ENCODE results near the gene DNAH10. TPM values are rescaled to one million over a fixed set of nuclear protein-coding genes. Genes with fewer than 3 reads are reported as not detected.

Gene DNAH10
- total RNA-seq, 2 experiments from 2014 or later, result 0.38 to 0.43 TPM

DNA sequence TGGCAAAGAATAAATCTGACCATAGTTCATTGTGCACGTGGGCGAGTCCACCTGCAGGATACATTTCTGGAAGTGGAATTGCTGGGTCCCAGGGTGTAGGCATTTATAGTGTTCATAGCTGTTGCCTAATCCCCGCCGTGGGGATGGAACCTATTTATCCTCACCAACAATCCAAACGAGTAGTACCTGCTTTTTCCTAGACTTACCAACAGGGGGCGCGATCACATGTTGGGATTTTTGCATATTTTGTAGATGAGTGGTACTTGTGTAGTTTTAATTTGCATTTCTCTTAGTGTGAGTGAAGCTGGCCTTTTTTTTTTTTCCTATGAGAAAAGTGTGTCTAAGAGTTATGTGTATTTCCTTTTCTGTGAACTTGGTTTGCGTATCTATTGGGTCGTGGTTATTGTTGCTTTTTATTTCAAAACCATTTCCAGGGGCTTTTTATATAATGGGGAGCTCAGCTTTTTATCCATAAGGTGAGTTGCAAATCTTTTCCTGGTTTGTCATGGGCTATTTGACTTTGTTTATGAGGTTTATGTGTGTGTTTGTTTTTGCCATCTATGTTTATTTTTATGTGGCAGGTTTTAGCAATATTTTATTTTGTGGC, 143.3 kb downstream of the DNAH10 start:
- intact Hi-C loops (cut with micrococcal nuclease), result loop anchor here (2.0 kb wide), 1 partner anchor 77 kb away; no protein-coding TSS in a partner anchor
- CTCF ChIA-PET, result interaction anchor here (0.7 to 4.2 kb wide), 34 partner anchors 8 to 622 kb away, joined by 3 to 69 read pairs (median 4); partner anchors contain the start of gene CCDC92
- H3K36me3 Mint-ChIP-seq (ENCODE audit: low read depth), result no peaks in the 10 kb centered on the region
- POLR2A ChIA-PET, result interaction anchor here (0.6 kb wide), 1 partner anchor 78 kb away, joined by 3 read pairs; no protein-coding TSS in a partner anchor
- H3K27ac Mint-ChIP-seq, result no peak overlapping the region
- H3K27me3 Mint-ChIP-seq, result peaks cover 2% of the 10 kb centered on the region
- no peaks in the 10 kb centered on the region for H3K9me3 Mint-ChIP-seq
- no peak overlapping the region for H3K4me3 Mint-ChIP-seq
- DNase-seq (peak; percentile 76), ATAC-seq (peak; percentile 63)
- peak; percentile 83 for TF ChIP-seq CTCF (IDR thresholded peaks at IDR 0.05)
- peaks cover 13% of the 10 kb centered on the region for H3K4me1 Mint-ChIP-seq (ENCODE audit: low read depth)

GRCh38 chr12:123906711-123907420, 144.8 kb downstream of the DNAH10 start:
- peaks cover 10% of the 10 kb centered on the region for H3K4me1 Mint-ChIP-seq (ENCODE audit: low read depth)
- H3K27ac Mint-ChIP-seq, result no peak overlapping the region
- intact Hi-C loops (cut with micrococcal nuclease), result no loop called here
- no peak for DNase-seq
- H3K9me3 Mint-ChIP-seq, result no peaks in the 10 kb centered on the region
- H3K36me3 Mint-ChIP-seq (ENCODE audit: low read depth), result no peaks in the 10 kb centered on the region
- H3K4me3 Mint-ChIP-seq, result no peak overlapping the region
- POLR2A ChIA-PET, result no interaction called here
- no peak for TF ChIP-seq CTCF (IDR thresholded peaks at IDR 0.05)
- peaks cover 2% of the 10 kb centered on the region for H3K27me3 Mint-ChIP-seq
- CTCF ChIA-PET, result interaction anchor here (1.3 to 4.2 kb wide), 5 partner anchors 18 to 620 kb away, joined by 3 to 69 read pairs (median 5); partner anchors contain the start of gene CCDC92
- no peak for ATAC-seq

DNA sequence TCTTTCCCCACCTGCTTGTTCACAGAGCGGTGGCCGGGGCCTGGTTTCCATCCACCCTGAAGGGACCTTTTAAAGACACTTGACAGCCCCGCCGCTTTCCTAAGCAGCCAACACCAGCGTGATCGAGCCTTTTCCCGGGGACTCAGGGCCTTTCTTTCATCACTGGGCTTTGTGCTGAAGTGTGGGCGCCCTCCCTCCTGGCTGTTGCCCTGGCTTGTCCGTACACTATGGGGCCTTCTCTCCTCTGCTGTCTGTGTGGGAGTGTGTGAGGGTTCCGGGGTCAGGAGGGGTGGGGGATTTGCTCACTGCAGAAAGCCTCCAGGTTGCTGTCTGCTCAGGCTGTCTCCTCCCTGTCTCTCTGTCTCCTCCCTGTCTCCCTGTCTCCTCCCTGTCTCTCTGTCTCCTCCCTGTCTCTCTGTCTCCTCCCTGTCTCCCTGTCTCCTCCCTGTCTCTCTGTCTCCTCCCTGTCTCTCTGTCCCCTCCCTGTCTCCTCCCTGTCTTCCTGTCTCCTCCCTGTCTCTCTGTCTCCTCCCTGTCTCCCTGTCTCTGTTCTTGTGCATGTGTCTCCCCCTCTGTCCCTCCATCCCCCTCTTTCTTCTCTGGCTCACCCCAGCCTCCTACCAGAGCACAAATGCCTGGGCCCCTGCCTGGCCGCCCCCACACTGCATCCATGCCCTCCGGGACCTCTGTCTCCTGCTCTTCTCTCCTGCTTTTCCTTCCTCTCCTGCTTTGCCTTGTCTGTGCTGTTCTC, 145.8 kb downstream of the DNAH10 start:
- Mint-ChIP-seq H3K27me3 (peaks cover 2% of the 10 kb centered on the region), H3K9me3 (no peaks in the 10 kb centered on the region), H3K36me3 (ENCODE audit: low read depth) (no peaks in the 10 kb centered on the region), H3K4me1 (ENCODE audit: low read depth) (peaks cover 10% of the 10 kb centered on the region), H3K4me3 (no peak overlapping the region), H3K27ac (no peak overlapping the region)
- ChIA-PET CTCF (no interaction called here), POLR2A (interaction anchor here (1.0 kb wide), 1 partner anchor 54 kb away, joined by 4 read pairs; no protein-coding TSS in a partner anchor)
- DNase-seq (no peak), ATAC-seq (no peak)
- intact Hi-C loops (cut with micrococcal nuclease), result no loop called here
- no peak for TF ChIP-seq CTCF (IDR thresholded peaks at IDR 0.05)

GRCh38 chr12:123908884-123909725, 147.0 kb downstream of the DNAH10 start:
- Mint-ChIP-seq H3K36me3 (ENCODE audit: low read depth) (no peaks in the 10 kb centered on the region), H3K9me3 (no peaks in the 10 kb centered on the region), H3K4me1 (ENCODE audit: low read depth) (peaks cover 10% of the 10 kb centered on the region), H3K27me3 (peaks cover 1% of the 10 kb centered on the region), H3K4me3 (no peak overlapping the region), H3K27ac (no peak overlapping the region)
- ChIA-PET CTCF (interaction anchor here (1.1 to 1.7 kb wide), 4 partner anchors 27 to 77 kb away, joined by 3 to 5 read pairs (median 4); no protein-coding TSS in a partner anchor), POLR2A (interaction anchor here (1.0 to 1.2 kb wide), 2 partner anchors 53 to 86 kb away, joined by 3 to 4 read pairs; no protein-coding TSS in a partner anchor)
- ATAC-seq (no peak), DNase-seq (no peak)
- TF ChIP-seq CTCF (IDR thresholded peaks at IDR 0.05), result no peak
- intact Hi-C loops (cut with micrococcal nuclease), result no loop called here

Data from activated CD8-positive, alpha-beta T cell treated with anti-CD3 and anti-CD28 coated beads for 36 hours (primary cell).